ENCODE data around the gene NISCH.

NISCH gene

GRCh38 chr3:52447512-52448355 is 7.7 kb upstream of the NISCH start:
- DNase-seq (ENCODE audit: low read depth) = no peak

- no peak for DNase-seq (ENCODE audit: low read depth)
These were observed 4.7 kb upstream of the NISCH start for GRCh38 chr3:52450489-52451236.

DNA sequence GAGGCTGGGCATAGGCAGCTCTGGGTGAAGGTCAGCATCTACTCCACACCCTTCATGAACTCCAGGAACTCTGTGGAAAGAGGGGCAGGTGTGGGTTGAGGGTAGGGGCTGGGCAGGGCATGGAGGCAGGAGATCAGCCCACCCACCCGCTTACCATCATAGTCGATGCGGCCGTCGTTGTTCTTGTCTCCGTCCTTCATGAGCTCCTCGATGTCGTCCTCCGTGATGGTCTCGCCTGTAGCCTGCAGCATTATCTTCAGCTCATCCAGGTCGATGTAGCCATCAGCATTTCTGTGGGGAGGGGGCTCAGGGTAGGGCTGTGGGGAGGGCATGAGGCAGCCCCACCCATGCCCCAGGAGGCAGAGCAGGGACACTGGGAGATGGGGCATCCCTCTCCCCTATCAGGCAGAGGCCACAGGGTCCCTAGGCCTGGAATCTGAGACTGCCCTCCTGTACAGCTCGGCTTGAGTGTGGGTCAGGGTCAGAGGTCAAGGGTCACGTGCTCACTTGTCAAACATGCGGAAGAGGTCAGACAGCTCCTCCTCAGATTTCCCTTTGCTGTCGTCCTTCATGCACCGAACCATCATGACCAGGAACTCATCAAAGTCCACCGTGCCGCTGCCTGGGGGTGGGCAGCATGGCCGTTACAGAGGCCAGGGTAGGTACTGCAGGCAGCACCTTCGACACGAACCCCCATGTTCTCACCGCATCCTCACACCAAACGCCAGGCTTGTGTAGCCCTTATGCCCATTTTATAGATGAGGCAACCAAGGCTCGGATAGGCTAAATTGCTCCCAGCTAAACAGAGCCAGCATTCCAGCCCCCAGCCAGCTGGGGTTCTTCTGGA is 3.9 kb upstream of the NISCH start:
- no peak for DNase-seq (ENCODE audit: low read depth)

DNA sequence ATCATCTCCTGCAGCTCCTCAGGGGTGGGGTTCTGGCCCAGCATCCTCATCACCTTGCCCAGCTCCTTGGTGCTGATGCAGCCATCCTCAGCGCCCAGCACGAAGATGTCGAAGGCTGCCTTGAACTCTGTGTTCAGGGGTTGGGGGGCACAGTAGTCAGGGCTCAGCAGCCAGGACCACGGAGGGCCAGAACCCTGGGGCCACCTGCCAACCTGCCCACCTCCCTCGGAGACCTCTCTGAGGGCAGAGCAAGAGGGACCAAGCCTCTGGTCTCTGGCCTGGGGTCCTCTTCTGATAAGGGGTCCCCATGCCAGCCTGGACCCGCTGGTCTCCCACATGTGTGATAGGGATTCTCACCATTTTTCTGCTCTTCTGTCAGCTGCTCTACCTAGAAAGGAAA is 3.3 kb upstream of the NISCH start:
- no peak for DNase-seq (ENCODE audit: low read depth)

DNA sequence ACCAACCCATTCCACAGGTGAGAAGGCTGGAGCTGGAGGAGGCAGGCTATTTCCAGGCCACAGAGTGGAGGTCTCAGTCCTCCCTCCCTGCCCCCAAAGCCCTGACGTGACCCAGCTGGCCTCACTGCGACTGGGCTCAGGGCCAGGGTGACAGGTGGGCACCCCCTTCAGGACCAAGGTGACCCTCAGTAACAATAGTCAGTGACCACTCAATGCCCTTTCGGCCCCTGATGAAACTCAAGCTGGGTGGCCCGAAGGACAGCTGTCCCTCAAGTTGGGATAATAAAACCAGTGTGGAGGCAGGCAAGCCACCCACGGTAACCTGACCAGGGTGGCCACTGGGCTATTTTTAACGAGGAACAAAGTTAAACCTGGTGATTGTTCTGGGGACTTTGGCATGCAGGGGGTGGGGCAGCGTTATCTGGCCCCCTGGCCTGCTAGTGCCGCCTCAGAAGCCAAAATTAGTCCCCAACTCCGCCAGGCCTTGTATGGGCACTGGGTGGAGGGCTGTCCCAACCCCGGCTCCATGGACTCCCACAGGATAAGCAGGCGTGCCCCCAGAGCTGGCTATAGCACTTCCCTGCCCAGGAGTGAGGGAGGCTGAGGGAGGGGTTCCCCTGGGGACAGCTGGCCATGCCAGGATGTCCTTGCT is 2.7 kb upstream of the NISCH start:
- DNase-seq (ENCODE audit: low read depth) = no peak

GRCh38 chr3:52453496-52454249 is 1.7 kb upstream of the NISCH start, which contains the start of gene TNNC1:
TSS of gene TNNC1 (minus strand) at chr3:52454041. CDS start at chr3:52454015, 26 bp downstream.
- DNase-seq (ENCODE audit: low read depth) = no peak

DNA sequence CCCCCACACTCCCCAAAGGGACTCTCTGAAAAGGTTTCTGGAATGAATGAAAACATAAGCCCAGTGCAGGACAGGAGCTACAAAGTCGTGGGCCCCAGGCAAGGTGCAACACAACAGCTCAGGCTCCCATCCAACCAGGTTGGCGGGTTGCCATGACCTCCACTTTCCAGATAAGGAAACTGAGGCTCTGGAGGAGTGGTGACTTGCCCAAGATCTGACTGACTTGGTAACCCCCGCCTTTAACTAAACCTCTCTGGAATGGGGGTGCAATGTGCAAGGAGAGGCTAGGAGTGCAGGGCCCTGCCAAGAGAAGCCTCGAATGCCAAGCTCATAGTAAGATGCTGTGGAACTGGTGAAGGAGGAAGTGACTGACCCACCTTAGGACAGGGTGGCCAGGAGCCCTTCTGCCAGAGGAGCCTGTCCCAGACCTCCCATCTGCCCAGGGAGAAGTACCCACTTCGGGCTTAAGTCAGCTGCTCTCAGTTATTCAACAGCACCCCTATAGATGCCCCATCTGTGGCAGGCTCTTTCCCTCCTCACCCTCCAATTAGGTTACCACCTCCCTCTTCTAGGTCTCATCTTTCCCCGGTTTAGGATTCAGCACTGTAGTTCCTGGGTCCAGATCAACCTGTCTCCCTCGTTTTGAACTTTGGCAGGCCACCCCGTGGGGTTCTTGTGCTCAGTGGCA is 1.0 kb upstream of the NISCH start:
- DNase-seq (ENCODE audit: low read depth) = no peak

DNA sequence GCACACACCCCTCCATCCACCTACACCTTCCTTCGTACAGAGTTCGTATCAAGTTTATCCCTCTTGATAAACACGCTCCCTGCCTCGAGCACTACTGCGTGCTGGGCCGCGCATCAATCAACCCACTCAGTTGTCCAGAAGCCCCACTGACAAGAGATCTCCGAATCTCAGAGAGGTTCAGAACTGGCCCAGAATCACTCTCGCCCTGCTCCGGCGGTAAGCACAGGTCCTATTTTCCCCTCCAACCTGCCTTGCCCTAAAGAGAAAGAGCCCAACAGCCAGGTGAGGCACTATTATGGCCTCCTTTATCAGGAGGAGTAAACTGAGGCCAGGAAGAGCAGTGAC is 494 bp upstream of the NISCH start:
- DNase-seq (ENCODE audit: low read depth) = no peak

- no peak for DNase-seq (ENCODE audit: low read depth)
These were observed 880 bp downstream of the NISCH start for GRCh38 chr3:52456169-52456799.

GRCh38 chr3:52456800-52457183 is 1.4 kb downstream of the NISCH start:
- DNase-seq (ENCODE audit: low read depth) = no peak

DNA sequence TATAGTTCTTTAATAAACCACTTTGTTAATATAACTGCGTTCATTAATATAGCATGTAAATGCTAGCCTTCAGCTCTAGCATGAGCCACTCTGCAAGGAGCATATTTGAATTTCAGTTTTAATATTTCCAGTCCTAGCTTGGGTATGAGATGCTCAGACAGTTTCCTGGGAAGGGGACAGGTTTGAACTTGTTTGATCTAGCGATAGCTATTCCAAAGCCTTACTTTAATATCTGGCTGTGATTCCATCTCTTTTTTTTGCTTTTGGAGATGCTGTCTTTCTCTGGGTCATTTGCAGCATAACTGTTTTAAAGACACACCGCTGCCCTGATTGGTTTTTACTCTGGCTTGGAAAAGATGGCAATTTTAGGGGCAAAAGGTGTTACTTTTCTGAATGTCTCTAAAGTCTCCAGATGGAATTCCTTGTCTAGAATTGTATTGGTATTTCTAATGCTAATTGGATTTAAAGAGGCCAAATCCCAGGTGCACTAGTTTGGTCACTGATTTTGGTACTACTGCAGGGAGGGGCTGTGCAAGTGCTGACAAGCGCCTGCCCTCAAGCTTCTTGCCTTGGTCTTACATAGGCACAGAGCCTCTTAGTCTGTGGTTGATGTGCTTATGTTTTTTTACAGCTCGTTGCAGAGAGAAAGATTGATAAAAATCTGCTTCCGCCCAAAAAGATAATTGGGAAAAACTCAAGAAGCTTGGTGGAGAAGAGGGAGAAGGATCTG is 2.8 kb downstream of the NISCH start:
- DNase-seq (ENCODE audit: low read depth) = no peak

- DNase-seq (ENCODE audit: low read depth) = no peak
These were observed 3.6 kb downstream of the NISCH start for GRCh38 chr3:52458770-52459545.

GRCh38 chr3:52461874-52462273 is 6.5 kb downstream of the NISCH start:
- no peak for DNase-seq (ENCODE audit: low read depth)

- no peak for DNase-seq (ENCODE audit: low read depth)
These were observed 8.0 kb downstream of the NISCH start for GRCh38 chr3:52463416-52463815.

- DNase-seq (ENCODE audit: low read depth) = no peak
These were observed 12.9 kb downstream of the NISCH start for GRCh38 chr3:52468336-52468735.

- DNase-seq (ENCODE audit: low read depth) = no peak
These were observed 13.6 kb downstream of the NISCH start for GRCh38 chr3:52469001-52469400.

GRCh38 chr3:52470920-52471319 is 15.5 kb downstream of the NISCH start:
- DNase-seq (ENCODE audit: low read depth) = no peak

- DNase-seq (ENCODE audit: low read depth) = no peak
These were observed 16.2 kb downstream of the NISCH start for GRCh38 chr3:52471371-52472238.
